Stimulated activated CD4-positive, alpha-beta T cell treated with anti-CD3 and anti-CD28 coated beads, Interleukin-1b, Interleukin-23, amount 100 ng/mL, for 48 hours (primary cell): Measurements from ENCODE around the gene NKG7.
A peak's percentile ranks its signal among the peaks of the same experiment; 100 is the strongest.

Experiments used
- DNase-seq: peaks from one replicate; pipeline ENCODE4 v3.0.0-alpha.2; 2020

Gene NKG7

DNA sequence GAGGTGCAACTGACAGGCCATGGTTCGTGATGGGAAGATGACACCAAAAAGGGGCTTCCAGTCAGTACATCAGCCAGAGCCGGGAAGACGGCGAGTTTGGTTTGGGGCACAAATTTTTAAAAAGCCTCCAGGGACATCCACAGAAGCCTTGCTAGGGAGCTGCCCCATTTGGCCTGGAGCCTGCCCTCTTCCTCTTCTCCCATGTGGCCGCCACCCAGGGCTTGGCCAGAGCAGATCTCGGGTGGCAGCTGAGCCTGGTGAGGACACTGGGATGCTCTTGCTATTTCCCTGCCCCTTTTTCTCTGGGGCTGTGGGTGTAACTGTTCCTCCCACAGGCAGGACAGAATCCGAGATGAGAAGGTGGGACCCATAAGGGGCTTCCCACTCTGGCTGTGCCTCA is 14.5 kb downstream of the NKG7 start:
- DNase-seq: no peak

DNA sequence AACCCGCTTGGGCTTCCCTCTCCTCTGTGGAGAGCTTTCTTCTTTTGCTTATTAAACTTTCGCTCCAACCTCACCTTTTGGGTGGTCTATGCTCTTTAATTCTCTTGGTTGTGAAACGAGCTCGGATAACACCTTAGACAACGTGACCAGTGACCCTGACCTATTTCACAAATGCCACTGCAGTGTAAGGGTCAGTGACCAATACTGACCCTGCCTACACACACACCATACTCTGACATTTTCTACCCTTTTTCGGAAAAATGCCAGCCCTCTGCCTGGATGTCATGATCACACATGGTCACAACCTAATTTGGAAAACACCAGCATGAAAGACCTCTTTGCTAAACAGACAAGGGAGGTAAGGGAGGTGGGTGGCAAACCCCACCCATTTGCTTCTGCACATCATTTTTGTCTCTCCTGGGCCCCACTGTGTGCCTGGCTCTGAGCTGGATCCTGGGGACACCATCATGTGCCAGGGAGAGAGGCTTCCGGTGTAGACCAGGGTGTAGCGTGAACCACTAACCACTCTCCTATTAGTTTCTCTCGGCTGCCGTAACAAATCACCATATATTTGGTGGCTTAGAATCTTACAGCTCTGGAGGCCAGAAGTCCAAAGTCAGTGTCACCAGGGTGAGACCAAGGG is 16.2 kb downstream of the NKG7 start:
- no peak for DNase-seq

DNA sequence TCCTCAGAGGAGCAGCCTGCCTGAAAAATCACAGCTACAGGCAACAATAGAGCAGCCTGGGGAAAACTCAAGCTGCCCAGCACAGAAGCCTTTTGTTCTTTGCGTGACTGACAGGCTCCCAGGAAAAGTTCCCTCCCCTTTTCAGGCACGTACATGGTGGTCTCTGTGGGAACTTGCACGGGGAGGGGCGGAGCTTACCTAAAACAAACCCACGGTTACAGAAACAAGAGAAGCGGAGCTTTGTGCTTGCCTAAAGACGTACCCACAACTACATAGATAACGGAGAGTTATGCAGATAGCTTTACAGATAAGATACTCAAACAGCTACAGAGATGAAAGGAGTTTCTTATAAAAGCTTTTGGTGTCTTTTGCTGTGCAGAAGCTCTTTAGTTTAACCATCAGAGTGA is 17.7 kb downstream of the NKG7 start:
- DNase-seq: no peak

DNA sequence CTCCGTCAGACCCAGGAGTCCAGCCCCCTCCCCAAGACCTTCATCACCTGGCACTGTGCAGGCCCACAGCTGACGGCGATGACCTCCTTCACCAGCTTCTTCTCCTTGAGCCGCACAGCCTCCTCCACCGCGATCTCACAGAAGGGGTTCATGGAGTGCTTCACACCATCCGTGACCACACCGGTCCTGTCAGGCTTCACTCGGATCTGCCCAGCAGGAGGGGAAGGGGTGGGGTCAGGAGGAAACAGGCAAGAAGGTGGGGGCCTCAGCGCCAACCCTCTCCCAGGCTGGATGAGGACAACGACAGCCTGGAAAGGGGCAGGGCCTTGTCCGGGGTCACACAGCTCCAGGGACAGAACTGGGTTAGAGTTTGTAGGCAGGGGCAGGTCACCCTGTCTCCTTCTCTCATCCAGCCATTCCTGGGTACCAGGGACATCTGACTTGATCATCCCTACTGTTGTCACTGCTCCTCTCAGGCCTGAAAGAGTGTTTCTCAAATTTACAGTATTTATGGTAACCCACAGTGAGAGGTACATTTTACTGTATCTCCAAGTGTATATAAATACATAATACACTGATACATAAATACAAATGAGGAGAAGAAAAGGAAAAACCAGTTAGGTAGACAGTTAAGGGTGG is 18.2 kb downstream of the NKG7 start:
- no peak for DNase-seq

DNA sequence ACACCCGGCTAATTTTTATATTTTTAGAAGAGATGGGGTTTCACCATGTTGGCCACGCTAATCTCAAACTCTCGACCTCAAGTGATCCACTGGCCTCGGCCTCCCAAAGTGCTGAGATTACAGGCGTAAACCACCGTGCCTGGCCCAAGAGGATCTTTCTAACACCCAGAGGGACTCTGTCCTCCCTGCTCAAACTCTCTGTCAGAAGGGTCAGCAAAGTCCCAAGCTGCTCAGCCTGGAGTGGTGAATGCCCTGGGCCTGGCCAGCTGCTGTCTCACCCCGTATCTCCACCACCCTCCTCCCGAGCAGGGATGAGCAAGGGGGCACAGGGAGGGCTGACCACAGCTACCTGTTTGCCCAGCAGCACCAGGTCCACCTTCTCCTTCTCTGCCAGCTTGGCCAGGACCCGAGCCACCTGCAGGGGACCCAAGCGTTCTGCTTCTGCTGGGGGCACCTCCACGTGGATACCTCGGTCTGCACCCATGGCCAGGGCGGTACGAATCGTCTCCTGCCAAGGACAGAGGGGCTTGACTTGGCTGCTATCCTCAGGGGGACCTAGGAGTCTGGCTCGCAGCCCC is 19.6 kb downstream of the NKG7 start:
- no peak for DNase-seq

DNA sequence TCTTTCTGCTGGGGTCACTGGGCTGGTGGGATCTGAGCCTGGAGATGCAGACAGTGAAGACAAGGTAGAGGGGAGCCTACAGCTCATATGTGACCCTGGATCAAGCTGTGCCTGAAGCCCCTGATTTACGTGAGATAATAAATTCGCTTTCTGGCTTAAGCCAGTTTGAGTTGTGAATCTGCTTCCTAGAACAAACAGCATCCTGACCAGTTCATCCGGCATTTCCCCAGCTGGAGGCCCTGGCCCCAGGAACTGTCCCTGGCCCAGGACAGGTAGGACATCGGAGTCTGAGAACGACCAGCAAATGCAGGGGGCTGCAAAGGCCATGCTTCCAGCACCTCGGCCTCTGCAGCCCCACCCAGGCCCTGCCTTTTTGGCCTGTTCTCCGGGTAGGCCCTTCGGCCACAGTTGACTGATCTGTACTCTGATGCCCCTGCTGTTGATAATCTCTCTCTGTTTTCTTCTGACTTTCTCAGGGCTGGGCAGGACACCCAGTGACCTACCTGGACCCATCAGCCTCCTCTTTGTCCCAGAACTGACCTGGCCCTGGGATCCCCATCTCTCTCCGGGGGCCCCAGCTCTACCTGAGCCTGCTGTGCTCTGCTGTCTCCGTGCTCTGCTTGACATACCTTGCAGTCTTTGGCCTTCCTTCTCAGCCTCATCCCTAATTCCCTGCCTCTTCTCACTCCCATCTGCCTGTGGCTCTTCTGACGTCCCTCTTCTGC is 21.0 kb downstream of the NKG7 start:
- no peak for DNase-seq

DNA sequence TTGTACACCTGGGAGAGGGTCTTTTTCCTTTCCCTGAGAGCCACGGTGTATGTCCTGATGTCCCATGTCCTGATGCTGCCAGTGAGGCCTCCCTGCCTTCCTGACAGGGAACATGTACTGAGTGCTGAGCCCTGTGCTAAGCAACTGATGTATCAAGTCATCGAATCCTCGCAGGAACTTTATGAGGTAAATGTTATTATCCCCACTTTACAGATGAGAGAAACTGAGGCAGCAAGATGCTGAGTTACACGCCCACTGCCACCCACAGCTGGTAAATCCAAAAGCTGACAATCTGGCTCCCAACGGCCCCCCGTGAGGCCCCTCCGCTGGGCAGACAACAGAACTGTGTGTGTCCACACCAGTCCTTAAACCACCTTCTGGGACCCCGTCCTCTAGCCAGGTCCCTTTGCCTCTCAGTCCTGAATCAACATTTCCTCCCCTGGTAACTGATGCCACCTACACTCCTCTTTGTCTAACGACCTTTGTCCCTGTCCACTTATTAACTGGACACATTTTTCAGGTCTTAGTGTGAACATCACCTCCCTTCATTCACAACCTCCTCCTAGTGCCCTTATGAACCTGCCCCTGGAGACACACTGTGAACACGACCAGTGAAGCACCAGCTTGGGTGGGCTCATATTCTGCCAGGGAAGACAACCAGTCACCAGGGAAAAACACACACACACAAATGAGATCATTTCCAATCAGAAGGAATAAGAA is 25.1 kb downstream of the NKG7 start:
- no peak for DNase-seq

DNA sequence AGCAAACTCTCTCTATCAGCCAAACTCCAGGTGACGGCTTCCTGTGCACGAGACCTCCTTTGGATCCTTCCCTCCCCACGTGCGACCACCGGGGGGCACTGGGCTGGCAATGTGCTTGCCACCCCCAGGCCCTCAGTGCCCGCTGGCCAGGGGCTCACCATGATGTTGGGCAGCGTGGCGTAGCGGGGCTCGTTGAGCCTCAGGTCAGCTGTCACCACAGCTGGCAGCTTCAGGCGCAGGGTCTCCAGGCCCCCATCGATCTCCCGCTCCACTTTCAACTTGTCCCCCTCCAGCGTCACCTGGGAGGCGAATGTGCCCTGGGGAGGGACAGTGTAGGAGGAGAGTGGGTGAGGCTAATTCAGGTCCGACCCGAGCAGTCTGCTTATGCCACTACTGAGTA is 25.7 kb downstream of the NKG7 start:
- DNase-seq: no peak

DNA sequence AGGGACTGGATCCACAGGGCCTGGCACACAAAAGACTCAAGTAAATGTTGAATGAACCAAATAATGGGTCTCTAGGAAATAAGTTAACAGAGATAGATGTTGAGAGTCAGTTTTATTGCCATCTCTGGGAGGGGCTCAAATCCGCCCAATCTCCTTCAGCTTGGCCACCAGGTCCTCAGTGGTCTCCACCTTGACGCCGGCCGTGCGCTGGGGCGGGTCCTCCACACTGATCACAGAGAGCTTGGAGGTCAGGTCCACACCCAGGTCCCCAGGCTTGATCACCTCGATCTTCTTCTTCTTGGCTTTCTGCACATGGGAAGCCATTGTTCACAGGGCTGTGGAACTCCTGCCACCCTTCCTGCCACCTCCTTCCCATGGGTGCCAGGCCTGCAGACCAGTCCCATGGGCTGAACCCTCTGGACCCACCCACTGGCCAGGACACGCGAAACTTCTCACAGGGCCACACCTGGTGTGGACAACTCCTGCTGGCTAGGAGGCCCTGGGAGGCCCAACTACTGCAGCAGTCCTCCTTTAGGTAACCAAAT is 27.3 kb downstream of the NKG7 start:
- DNase-seq: no peak

DNA sequence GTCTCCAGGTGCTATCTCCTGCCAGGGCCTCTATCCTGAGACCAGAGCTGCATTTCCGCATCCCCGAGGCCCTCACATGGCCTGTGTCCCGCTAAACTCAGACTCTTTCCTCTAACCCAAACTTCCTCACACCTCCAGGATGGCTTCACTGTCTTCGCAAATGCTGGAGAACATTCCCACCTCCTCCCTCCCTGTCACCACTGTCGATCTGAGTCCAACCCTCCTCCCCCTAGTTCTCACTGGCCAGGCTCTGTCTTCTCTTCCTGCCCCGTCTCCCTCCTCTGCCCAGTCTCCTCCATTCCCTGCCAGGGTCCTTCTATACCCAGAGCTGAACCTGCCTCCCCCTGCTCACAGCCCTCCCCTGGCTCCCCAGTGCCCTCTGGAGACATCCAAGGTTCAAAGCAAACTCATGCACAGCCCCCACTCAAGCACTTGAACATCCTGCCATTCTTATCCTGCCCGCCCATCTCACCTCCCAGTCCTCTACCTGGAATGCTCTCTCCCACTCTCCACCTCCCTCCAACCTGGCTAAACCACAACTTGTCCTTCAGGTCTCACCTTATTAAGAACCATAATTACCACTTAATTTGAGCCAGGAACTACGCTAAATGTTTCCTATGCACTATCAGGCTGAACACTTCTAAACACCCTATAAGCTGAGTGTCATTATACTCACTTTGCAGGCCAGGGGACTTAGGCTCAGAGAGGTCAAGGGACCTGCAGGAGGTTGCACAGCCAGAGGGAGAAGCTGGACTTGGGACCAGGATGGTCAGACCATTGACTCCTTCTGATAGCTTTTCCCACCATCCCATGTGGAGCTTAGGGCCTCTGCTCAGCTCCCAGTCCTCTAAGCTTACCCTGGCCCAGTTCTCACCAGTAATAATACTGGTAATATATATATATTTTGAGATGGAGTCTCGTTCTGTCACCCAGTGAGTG is 29.6 kb downstream of the NKG7 start:
- no peak for DNase-seq

DNA sequence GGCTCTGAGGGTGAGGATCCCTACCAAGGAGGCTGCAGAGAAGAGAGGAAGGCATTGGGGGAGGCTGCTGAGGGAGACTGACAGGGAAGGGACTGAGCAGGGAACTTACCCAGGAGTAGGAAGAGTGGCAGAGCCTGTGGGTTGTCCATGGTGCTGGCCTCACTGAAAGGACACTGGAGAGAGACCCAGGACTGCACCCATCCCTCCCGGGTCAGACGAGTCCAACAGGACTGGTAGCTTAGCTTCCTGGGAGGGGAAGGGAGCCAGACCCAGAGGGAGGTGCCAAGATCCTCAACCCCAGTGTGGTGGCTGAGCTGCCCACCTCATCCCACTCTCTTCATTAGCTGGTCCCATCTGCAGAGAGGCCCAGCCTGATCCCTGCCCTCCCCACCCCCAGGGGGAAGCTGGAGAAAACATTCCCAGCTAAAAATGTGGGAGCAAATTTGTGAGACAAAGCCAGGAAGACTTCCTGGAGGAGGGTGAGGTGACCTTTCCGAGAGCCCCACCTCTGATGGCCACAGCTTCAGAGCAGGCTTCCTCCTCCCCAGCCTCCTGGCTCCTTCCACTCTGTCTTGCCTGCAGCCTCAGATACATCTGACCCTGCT is 30.4 kb downstream of the NKG7 start, which contains the start of gene VSIG10L:
TSS of gene VSIG10L (minus strand) at position 164 of the 605 bp plus-strand sequence. CDS start at position 149, 15 bp downstream.
- no peak for DNase-seq

DNA sequence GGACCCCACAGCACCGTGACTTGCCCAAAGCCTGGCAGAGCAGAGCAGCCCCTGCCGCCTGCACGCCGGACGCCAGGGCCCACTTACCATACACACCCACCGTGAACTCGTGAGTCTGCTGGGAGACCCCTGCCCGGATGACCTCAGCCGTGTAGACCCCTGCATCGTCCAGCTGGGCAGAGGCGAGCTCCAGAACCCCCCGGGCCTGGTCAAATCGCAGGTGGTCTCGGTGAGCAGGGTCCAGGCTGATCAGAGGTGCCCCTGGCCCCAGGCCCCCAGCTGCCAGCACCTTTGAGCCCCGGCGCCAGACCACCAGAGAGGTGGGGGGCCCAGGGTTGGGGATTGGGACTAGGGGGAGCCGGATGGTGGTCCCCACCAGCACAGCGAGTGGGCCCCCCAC is 31.4 kb downstream of the NKG7 start:
- no peak for DNase-seq

DNA sequence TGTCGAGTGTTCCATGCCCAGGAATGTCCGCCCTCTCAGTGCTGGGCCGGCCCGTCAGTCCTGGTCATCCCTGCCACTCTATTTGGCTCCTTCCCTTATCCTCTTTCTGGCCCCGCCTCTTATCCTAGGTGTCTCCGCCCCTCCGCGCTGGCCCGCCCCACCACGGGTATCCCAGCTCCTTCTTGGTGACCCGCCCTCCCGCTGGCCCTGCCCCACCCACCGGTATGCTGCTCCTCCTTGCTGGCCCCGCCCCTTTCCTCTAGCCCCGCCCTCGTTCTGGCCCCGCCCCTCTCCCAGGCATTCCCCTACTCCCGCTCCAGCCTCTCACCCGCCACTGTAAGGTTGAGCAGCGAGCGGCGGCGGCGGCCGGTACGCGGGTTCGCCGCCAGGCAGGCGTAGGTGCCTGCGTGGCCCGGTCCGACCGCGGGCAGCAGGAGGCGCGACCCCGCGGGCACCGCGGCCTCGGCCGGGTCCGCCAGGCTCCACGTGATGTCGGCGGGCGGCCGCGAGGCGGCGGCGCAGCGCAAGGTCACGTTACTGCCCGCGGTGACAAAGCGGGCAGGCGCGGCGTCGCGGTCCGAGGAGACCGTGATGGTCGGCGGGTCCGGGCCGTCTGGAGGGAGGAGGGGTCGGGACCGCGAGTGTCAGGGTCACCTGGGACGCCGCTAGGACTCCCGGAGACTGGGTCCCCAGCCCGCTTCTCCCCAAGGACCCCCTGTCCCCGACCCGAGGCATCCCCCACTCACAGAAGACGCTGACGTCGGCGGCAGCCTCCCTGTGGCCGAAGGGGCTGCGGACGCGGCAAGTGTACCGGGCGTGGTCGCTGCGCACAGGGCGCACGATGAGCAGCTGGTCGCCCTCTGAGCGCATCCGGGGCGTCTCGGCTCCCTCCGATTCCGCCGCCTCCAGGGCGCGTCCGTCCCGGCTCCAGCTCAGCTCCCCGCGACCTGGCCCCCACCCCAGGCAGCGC is 32.5 kb downstream of the NKG7 start:
- peak; percentile 98 for DNase-seq

DNA sequence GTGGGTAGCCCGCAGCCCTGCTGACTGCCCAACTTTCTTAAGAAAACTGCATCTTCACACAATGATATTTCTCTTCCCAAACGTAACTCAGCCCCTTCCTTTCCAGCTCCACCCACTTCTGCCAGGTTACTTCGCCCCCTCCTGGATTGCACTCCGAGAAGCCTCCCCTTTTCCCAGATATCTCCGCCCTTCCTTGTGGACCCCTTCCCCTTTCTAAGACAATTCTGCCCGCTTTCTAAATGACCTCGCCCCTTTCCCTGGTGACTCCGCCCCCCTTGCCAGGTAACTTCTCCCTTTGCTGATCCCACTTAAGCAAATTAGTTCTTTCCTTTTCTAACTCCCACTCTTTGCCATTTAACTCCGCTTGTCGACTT is 33.2 kb downstream of the NKG7 start:
- no peak for DNase-seq

DNA sequence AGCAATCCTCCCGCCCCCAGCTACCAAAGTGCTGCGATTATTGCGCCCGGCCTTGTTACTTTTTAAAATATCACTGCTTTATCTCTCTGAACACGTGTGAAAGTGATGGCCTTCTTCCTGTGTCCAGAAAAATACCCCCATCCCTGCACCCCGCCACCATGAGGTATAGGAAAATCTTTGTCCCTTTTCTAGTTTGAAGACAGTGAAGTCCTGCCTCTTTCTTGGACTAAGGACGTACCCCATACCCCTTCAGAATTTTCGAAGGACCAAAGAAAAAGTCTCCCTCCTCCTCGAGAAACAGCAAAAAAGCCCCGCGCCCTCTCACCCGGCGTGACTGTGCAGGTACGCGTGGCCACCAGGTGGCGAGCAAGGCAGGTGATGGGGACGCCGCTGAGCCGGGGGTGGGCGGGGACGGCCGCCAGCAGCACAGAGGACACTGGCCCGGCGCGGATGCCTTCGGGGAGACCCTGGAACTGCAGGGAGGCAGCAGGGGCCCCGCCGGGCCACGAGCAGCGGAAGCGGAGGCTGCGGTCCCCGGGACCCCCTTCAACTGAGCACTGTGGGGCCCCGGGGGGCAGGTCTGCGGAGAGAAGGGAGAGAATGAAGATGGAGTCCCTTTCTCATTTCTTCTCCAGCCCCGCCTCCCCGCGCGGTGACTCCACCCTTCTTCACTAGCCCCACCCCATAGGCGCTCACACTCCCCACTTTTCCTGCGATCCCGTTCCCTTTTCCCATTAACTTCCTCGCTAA is 33.7 kb downstream of the NKG7 start:
- peak; percentile 87 for DNase-seq

DNA sequence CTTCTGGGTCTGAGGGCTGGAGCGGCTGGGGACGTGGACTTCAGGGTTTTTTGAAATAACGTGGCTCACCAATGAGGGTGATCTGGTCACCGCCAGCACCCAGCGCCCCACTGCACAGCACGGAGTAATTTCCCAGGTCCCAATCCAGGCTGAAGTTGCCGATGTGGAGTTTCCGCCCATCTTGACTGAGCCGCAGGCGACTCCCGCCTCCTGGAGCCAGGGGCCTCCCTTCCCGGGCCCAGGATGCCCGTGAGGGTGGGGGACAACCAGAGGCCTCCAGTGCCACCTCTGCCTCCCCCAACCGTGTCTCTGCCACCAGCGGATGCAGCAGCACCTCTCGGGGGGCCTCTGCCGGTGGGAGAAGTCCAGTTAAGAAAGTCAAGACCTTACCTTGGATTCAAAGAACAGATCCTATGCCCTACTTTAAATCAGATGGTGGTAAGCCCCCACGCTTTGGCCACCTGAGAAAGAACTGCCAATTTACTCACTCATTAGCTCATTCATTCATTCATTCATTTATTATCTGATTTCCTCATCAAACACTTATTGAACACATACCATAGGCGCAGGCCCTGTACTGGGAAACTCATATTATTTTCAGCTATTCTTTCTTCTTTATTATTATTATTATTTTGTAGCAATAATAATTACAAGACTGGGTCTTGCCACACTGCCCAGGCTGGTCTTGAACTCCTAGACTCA is 34.4 kb downstream of the NKG7 start:
- no peak for DNase-seq

DNA sequence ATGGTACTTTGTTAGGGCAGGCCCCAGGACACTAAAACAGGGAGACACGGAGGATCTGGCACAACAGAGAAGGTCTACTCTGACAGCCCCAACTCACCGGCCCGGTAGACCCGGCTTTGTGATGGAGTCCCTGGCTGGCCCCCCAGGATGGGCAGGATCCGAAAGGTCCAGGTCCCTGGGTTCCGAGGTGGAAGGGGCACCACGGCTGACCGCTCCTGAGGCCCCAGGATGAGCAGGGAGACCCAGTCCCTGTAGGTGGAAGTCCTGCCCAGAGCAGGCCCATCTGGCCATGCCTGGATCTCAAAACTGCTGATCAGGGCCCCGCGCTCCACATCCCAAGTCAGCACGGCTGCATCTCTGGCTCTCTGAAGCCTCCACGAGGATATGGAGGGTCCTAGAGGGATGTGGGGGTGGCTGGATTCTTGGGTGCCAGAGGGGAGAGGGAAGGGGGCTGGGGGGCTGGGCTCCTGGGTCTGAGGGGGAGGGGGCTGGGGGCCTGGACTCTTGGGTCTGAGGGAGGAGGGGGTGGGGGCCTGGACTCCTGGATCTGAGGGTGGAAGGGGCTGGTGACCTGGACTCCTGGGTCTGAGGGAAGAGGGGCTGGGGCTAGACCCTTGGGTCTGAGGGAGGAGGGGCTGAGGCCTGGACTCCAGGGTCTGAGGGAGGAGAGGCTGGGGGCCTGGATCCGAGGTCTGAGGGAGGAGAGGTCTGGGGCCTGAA is 35.2 kb downstream of the NKG7 start:
- DNase-seq: no peak
